ENCODE data around the gene CAMKK2.
"Not testable (repeated sequence)": the region's sequence is repeated elsewhere in the genome, so short reads cannot be mapped to it uniquely, and the experiment has no call there.

CAMKK2 gene

DNA sequence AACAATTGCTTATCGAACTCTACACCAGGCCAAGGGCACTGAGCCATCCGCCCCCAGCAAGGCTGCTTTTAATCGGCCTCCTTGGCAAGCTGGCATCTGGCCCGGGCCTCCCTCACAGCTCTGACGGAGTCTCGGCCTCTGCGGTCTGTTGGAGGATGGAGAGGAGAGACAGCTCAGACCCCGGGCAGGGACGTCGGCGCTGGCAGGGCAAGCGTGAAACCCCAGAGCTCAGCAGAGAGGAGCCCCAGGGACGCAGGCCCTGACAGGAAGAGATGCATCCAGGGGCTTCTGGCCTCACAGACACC lies 17.5 kb downstream of the CAMKK2 start:
- no peak for DNase-seq (ENCODE audit: low read depth)

DNA sequence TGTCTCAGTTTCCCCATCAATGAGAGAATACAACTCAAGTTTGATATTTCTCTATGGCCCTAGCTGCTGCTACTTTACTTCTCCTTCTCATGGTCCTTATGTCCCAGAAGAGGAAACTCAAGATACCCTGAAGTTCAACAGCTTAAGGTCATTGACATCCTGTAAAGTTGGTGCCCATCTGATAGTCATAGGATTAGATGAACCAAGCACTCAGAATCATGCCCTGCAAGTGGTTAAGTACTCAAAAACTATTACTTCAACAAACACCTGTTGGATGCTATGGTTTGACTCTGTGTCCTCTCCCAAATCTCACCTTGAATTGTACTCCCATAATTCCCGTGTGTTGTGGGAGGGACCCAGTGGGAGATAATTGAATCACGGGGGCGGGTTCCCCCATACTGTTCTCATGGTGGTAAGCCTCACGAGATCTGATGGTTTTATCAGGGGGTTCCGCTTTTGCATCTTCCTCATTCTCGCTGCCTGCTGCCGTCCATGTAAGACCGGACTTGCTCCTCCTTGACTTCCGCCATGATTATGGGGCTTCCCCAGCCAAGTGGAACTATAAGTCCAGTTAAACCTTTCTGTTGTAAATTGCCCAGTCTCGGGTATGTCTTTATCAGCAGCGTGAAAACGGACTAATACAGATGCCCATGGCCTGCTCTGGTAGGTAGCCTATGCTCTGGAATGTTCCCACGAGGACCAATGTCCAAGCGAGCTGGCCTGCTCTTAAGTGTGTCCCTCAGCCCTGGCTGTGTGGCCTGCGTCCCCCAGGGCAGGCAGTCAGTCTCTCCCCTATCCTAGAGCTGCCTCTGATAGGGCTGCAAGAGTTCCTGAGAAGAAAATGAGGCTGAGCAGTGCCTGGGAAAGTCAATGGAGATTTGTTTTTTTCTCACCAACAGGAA lies 18.1 kb downstream of the CAMKK2 start:
- no peak for DNase-seq (ENCODE audit: low read depth)

DNA sequence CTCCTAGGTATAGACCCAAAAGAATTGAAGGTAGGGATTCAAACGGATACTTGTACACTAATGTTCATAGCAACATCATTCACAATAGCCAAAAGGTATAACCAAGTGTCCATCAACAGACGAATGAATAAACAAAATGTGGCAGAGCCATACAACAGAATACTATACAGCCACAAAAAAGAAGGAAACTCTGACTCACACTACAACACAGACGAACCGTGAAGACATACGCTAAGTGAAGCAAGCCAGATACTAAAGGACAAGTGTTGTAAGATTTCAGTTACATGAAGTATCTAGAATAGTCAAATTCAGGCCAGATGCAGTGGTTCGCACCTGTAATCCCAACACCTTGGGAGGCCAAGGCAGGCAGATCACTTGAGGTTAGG lies 19.1 kb downstream of the CAMKK2 start:
- no peak for DNase-seq (ENCODE audit: low read depth)

GRCh38 chr12:121274036-121274763 lies 22.3 kb downstream of the CAMKK2 start:
- DNase-seq (ENCODE audit: low read depth) = no peak

- no peak for DNase-seq (ENCODE audit: low read depth)
These were observed 23.1 kb downstream of the CAMKK2 start for GRCh38 chr12:121273364-121273896.

GRCh38 chr12:121267822-121268221 lies 28.7 kb downstream of the CAMKK2 start:
- no peak for DNase-seq (ENCODE audit: low read depth)

- DNase-seq (ENCODE audit: low read depth) = no peak
These were observed 31.5 kb downstream of the CAMKK2 start for GRCh38 chr12:121264951-121265515.

DNA sequence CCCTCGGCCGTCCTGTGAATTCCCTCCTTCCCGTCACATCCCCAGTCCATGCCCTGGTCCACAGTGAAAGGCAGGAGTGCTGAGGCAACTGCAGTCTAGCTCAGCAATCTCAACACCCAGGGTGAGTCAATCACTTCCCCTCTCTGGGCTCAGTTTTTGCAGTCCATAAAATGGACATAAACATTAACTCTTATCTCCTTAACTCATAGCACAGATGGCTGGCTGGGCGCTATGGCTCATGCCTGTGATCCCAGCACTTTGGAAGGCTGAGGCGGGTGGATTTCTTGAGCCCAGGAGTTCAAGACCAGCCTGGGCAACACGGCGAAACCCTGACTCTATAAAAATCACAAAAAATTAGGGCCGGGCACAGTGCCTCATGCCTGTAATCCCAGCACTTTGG lies 32.4 kb downstream of the CAMKK2 start:
- no peak for DNase-seq (ENCODE audit: low read depth)

DNA sequence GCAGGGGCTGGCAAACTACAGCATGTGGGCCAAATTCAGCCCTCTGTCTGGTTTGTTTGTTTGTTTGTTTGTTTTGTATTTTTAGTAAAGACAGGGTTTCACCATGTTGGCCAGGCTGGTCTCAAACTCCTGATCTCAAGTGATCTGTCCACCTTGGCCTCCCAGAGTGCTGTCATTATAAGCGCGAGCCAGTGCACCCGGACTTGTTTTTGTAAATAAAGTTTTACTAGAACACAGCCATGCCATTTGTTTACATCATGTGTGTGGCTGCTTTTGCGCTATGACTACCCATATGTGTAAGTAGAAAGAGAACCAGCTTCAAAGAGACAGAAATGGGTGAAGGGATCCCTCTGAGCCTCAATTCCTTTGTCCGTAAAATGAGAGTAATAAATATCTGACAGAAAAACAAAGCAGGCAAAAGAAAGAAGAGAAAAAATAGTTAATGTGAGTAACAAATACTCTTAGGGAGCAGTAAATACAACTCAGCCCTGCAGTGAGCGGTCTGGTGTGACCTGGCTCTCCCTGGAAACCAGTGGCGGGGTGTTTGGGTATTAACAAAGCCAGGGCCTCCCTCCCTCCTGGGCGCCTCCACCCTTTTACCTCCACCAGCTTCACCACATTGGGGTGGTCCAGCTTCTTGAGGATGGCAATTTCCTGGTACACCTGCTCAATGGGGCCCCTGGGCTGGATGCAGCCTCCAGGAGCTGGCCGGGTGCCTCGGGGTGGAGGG lies 33.1 kb downstream of the CAMKK2 start:
- DNase-seq (ENCODE audit: low read depth) = no peak

GRCh38 chr12:121261398-121261797 lies 35.1 kb downstream of the CAMKK2 start:
- DNase-seq (ENCODE audit: low read depth) = no peak

GRCh38 chr12:121260091-121260490 lies 36.4 kb downstream of the CAMKK2 start:
- no peak for DNase-seq (ENCODE audit: low read depth)

DNA sequence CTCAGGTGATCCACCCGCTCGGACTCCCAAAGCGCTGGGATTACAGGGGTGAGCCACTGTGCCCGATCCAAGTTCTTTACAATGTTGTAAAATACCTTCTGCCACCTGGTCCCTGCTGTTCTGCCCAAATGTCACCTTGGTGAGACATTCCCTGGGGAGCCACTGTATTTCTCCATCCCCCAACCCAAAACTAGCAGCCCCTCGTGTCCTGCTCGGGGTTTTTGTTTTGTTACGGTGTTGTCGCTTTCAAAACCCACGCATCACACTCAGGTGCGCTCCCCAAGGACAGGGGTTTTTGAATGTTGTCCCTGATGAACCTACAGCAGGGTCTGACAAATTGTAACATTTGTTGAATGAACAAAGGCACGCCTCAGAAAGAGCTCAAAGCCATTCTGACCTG lies 37.4 kb downstream of the CAMKK2 start:
- no peak for DNase-seq (ENCODE audit: low read depth)

DNA sequence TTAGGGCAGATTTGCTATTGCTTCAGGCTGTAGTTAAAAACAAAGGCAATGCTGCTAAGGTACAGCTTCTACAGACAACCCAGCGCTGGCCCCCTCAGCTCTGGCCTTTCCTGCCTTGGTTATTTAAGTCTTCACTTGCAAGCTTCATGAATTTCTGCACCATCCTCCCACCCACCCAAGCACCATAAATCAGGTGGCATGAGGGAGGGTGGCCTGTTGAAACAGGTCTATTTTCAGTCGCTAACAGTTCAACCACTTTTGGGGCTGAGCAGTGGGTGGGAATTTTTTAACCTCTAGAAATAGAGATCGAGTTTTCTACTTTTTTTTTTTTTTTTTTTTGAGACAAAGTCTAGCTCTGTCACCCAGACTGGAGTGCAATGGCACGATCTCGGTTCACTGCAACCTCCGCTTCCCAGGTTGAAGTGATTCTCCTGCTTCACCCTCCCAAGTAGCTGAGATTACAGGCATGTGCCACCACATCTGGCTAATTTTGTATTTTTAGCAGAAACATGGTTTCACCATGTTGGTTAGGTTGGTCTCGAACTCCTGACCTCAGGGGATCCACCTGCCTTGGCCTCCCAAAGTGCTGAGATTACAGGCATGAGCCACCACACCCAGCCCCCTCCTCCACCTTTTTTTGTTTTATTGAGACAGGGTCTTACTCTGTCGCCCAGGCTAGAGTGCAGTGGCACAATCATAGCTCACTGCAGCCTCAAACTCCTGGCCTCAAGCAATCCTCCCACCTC lies 38.6 kb downstream of the CAMKK2 start:
- DNase-seq (ENCODE audit: low read depth) = not testable (repeated sequence)

GRCh38 chr12:121255433-121255832 lies 41.1 kb downstream of the CAMKK2 start:
- DNase-seq (ENCODE audit: low read depth) = no peak

- no peak for DNase-seq (ENCODE audit: low read depth)
These were observed 42.7 kb downstream of the CAMKK2 start for GRCh38 chr12:121253638-121254335.

DNA sequence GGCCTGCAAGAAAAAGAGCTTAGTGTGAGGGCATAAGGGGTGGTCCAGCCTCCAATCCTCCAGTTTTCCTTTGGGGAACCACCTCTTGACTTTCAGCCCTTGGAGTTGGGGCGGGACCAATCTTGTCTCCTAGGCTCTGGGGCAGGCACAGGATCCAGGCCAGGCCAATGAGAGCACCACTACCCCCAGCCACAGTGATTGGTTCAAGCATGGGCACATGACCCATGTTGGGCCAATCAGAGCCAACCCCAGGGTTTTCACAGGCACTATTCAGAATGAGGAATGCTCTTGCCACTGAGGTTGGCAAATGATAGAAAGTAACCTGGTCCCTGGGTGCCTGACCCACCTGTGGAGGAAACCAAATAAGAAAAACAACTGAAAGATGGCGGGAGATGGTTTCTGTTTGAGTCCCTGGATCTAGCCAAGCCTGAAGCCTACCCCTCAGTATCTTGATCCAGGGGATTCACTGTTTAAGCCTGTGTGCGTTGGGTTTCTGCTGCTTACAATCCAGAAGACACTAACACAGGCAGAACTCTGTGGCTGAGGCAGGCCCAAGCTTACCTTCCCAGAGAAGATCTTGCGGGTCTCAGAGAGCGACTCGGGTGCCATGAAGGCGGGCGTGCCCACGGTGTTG lies 43.7 kb downstream of the CAMKK2 start:
- no peak for DNase-seq (ENCODE audit: low read depth)

GRCh38 chr12:121251838-121252237 lies 44.7 kb downstream of the CAMKK2 start:
- no peak for DNase-seq (ENCODE audit: low read depth)

DNA sequence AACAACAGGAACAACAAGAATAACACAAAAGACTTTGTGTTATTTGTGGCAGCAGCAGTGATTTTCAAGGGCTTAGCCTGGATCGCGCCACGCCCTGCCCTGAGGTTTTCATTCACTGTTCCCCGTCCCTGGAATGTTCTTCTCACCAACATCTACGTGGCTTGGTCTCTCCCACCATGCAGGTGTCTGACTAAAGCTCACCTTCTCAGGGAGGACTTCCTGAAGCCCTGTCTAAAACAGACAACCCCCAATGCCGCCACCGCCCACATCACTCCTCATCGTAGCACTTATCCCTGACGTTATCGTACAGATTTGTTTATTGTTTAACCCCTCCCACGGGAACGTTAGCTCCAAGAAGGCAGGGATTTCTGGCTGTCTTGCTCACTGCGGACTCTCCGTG lies 46.1 kb downstream of the CAMKK2 start:
- no peak for DNase-seq (ENCODE audit: low read depth)

GRCh38 chr12:121248622-121249021 lies 47.9 kb downstream of the CAMKK2 start:
- DNase-seq (ENCODE audit: low read depth) = no peak

DNA sequence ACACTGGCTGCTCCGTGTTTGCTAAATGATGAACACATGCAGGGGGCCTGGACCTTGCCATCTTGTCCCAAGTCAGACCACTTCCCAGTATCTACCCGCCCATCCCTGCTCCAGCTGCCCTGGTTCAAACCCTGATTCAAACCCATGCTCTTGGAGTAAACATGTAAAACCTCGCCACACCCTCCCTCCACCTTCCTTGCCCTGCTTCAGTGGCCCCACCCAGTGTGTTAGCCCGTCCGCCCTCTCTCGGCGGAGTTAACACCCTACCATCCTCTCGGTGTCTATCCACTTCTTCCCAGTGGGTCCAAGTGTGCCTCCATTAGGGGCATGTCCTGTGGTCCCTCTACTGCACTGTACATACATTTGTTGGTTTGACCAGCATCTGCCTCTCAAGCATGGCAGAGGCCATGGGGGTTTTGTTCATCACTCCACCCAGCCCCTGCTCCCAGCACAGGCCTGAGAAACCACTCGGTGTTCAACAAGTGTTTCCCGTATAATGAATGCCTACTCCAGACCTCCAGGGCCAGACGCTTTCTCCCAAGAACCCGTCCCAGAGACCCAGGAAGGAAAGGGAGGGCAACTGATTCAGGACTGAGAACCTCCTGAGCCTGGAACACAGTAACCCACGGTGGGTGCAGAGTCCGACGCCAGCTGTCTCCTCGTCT lies 49.5 kb downstream of the CAMKK2 start:
- no peak for DNase-seq (ENCODE audit: low read depth)

Data from stimulated activated CD4-positive, alpha-beta T cell treated with anti-CD3 and anti-CD28 coated beads, Interleukin-2, amount 100 ng/mL, for 4 hours (primary cell).